HFFc6 (cell line): ENCODE measurements around the gene BRD7. TPM values are rescaled to one million over a fixed set of nuclear protein-coding genes. Genes with fewer than 3 reads are reported as not detected.

Source experiments
- DNase-seq: peaks from one replicate; pipeline ENCODE4 v3.0.0-alpha.2; 2018
- H3K27ac Mint-ChIP-seq: 2 replicates; pipeline ENCODE4 v1.8.0; 2020; ENCODE audit warnings: mild to moderate bottlenecking, mixed read lengths
- H3K27me3 Mint-ChIP-seq: 2 replicates; pipeline ENCODE4 v1.8.0; 2021; ENCODE audit warnings: mild to moderate bottlenecking, moderate library complexity, mixed read lengths; ENCODE audit not compliant: insufficient read depth
- H3K36me3 Mint-ChIP-seq: 2 replicates; pipeline ENCODE4 v1.8.0; 2021; ENCODE audit warnings: low read depth, mixed read lengths
- H3K4me1 Mint-ChIP-seq: 2 replicates; pipeline ENCODE4 v1.8.0; 2020; ENCODE audit warnings: low read depth, mixed read lengths
- H3K4me3 Mint-ChIP-seq: 2 replicates; pipeline ENCODE4 v1.8.0; 2020; ENCODE audit warnings: mild to moderate bottlenecking, moderate library complexity, mixed read lengths
- H3K9me3 Mint-ChIP-seq: 2 replicates; pipeline ENCODE4 v1.8.0; 2020; ENCODE audit warnings: mild to moderate bottlenecking, mixed read lengths
- CTCF ChIP-seq: fragments of 200-600 bp; sonication (generic); IDR thresholded peaks from 2 replicates; pipeline ENCODE4 v1.5.0; 2021; ENCODE audit warnings: antibody characterized with exemption, mild to moderate bottlenecking
- total RNA-seq, 6 experiments: library from RNA; stranded (reverse); fragmentation: NEBNext Ultra II Directional; extraction: Animal tissue kit (Norgen Biotek cat#: 25700); gene quantifications; 2 replicates in 1 of 6; 3 replicates in 5 of 6; pipeline ENCODE4 v1.2.3, GENCODE V29; 2021

The BRD7 gene
- total RNA-seq, 6 experiments from 2014 or later: 50.5 to 65.0 (median 63.0) TPM

GRCh38 chr16:50338371-50339231 is 30.2 kb downstream of the BRD7 start:
- Mint-ChIP-seq H3K27ac (peak overlapping the region; percentile 58), H3K4me3 (no peak overlapping the region; the same call in 1 of the 2 replicates), H3K4me1 (peaks cover 49% of the 10 kb centered on the region), H3K36me3 (peaks cover 27% of the 10 kb centered on the region), H3K27me3 (no peaks in the 10 kb centered on the region), H3K9me3 (no peaks in the 10 kb centered on the region)
- no peak for TF ChIP-seq CTCF
- DNase-seq: no peak

- H3K36me3 Mint-ChIP-seq: peaks cover 32% of the 10 kb centered on the region
- H3K27ac Mint-ChIP-seq: peak overlapping the region; percentile 65; the same call in 1 of the 2 replicates
- DNase-seq: no peak
- no peaks in the 10 kb centered on the region for H3K27me3 Mint-ChIP-seq
- no peak for TF ChIP-seq CTCF
- no peak overlapping the region for H3K4me3 Mint-ChIP-seq
- H3K9me3 Mint-ChIP-seq: no peaks in the 10 kb centered on the region
- H3K4me1 Mint-ChIP-seq: peaks cover 59% of the 10 kb centered on the region
Observed at GRCh38 chr16:50336884-50337283, 31.9 kb downstream of the BRD7 start.

- no peak overlapping the region for H3K4me3 Mint-ChIP-seq
- H3K27ac Mint-ChIP-seq: peak overlapping the region; percentile 62; the same call in 1 of the 2 replicates
- no peak for TF ChIP-seq CTCF
- DNase-seq: no peak
- H3K27me3 Mint-ChIP-seq: no peaks in the 10 kb centered on the region
- peaks cover 30% of the 10 kb centered on the region for H3K36me3 Mint-ChIP-seq
- peaks cover 58% of the 10 kb centered on the region for H3K4me1 Mint-ChIP-seq
- H3K9me3 Mint-ChIP-seq: no peaks in the 10 kb centered on the region
Observed at GRCh38 chr16:50335196-50335958, 33.4 kb downstream of the BRD7 start.

- no peaks in the 10 kb centered on the region for H3K9me3 Mint-ChIP-seq
- H3K27ac Mint-ChIP-seq: peak overlapping the region; percentile 62
- no peak overlapping the region for H3K4me3 Mint-ChIP-seq
- peaks cover 30% of the 10 kb centered on the region for H3K36me3 Mint-ChIP-seq
- no peak for TF ChIP-seq CTCF
- peaks cover 58% of the 10 kb centered on the region for H3K4me1 Mint-ChIP-seq
- H3K27me3 Mint-ChIP-seq: no peaks in the 10 kb centered on the region
- no peak for DNase-seq
Observed at GRCh38 chr16:50334106-50334975, 34.4 kb downstream of the BRD7 start.

DNA sequence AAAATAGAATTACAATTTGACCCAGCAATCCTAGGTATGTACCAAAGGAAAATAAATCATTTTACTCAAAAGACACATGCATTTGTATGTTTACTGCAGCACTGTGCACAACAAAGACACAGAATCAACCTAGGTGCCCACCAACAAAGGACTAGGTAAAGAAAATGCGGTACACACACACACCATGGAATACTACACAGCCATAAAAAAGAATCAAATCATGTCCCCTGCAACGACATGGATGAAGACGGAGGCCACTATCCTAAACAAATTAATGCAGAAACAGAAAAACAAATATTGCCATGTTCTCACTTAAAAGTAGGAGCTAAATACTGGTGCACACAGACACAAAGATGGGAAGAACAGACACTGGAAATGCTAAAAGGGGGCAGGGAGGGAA is 36.2 kb downstream of the BRD7 start:
- TF ChIP-seq CTCF: no peak
- H3K27me3 Mint-ChIP-seq: no peaks in the 10 kb centered on the region
- no peaks in the 10 kb centered on the region for H3K9me3 Mint-ChIP-seq
- H3K36me3 Mint-ChIP-seq: peaks cover 23% of the 10 kb centered on the region
- H3K4me1 Mint-ChIP-seq: peaks cover 41% of the 10 kb centered on the region
- no peak overlapping the region for H3K4me3 Mint-ChIP-seq
- H3K27ac Mint-ChIP-seq: no peak overlapping the region
- no peak for DNase-seq
